GM21619 (cell line): ENCODE results near the gene LIME1.
"Not testable (repeated sequence)": the region's sequence is repeated elsewhere in the genome, so short reads cannot be mapped to it uniquely, and the experiment has no call there.

Source experiments
- ATAC-seq: cut with Tn5 transposase; IDR thresholded peaks from one replicate; pipeline ENCODE4 v1.9.1; 2021; ENCODE audit not compliant: unreplicated experiment

The LIME1 gene

GRCh38 chr20:63769891-63770474 is 33.5 kb downstream of the LIME1 start:
- no peak for ATAC-seq

GRCh38 chr20:63771046-63771707 is 34.7 kb downstream of the LIME1 start:
- no peak for ATAC-seq

- no peak for ATAC-seq
These were observed 36.5 kb downstream of the LIME1 start for GRCh38 chr20:63772781-63773518.

- ATAC-seq = no peak
These were observed 37.2 kb downstream of the LIME1 start for GRCh38 chr20:63773571-63774241.

GRCh38 chr20:63774306-63774705 is 37.8 kb downstream of the LIME1 start:
- no peak for ATAC-seq

GRCh38 chr20:63775096-63775978 is 38.9 kb downstream of the LIME1 start:
- ATAC-seq = no peak

GRCh38 chr20:63776875-63777274 is 40.4 kb downstream of the LIME1 start:
- ATAC-seq = not testable (repeated sequence)

- no peak for ATAC-seq
These were observed 41.1 kb downstream of the LIME1 start for GRCh38 chr20:63777614-63778013.

- no peak for ATAC-seq
These were observed 41.7 kb downstream of the LIME1 start for GRCh38 chr20:63778034-63778752.

GRCh38 chr20:63778857-63779256 is 42.4 kb downstream of the LIME1 start:
- ATAC-seq = no peak

GRCh38 chr20:63781181-63781580 is 44.7 kb downstream of the LIME1 start:
- no peak for ATAC-seq

- ATAC-seq = no peak
These were observed 45.6 kb downstream of the LIME1 start for GRCh38 chr20:63782051-63782471.

- ATAC-seq = no peak
These were observed 46.1 kb downstream of the LIME1 start for GRCh38 chr20:63782521-63782971.

GRCh38 chr20:63783970-63784369 is 47.5 kb downstream of the LIME1 start:
- ATAC-seq = no peak

GRCh38 chr20:63785691-63786131 is 49.2 kb downstream of the LIME1 start:
- ATAC-seq = no peak

GRCh38 chr20:63787302-63787701 is 50.8 kb downstream of the LIME1 start:
- no peak for ATAC-seq

- no peak for ATAC-seq
These were observed 51.3 kb downstream of the LIME1 start for GRCh38 chr20:63787749-63788148.
